GM12878 (cell line): ENCODE data around the gene SHMT2. TPM values are rescaled to one million over a fixed set of nuclear protein-coding genes. Genes with fewer than 3 reads are reported as not detected.

Experiments
- ATAC-seq: fragments of 200-7000 bp; cut with Tn5 transposase; 3 replicates; pipeline ENCODE4 v1.9.1; 2020; ENCODE audit warnings: mild to moderate bottlenecking, moderate library complexity
- BruUV-seq: library from RNA; stranded (reverse); fragments of 400-500 nt; replicated peaks from 2 replicates; lab custom pipeline; 2021; lab: Mats Ljungman, UMichigan
- CTCF ChIA-PET: fragments of 300-600 bp; sonication (Branson Sonifier 250); formaldehyde crosslinking; extraction: SDS; loops from one replicate; lab custom pipeline; 2021; ENCODE audit warnings: inconsistent platforms; lab: Yijun Ruan, JAX
- POLR2A ChIA-PET: fragments of 350-600 bp; formaldehyde crosslinking; extraction: SDS; loops from one replicate; lab custom pipeline; 2021; ENCODE audit warnings: inconsistent platforms; lab: Charles Lee
- RAD21 ChIA-PET: fragments of 300-600 bp; sonication (Branson Sonifier 250); formaldehyde crosslinking; loops from one replicate; lab custom pipeline; 2023; ENCODE audit warnings: antibody characterized with exemption; ENCODE audit not compliant: unreplicated experiment; lab: Charles Lee
- SMC1A ChIA-PET: fragments of 300-600 bp; sonication (Branson Sonifier 250); formaldehyde crosslinking; loops from one replicate; lab custom pipeline; 2023; ENCODE audit not compliant: unreplicated experiment, uncharacterized antibody; lab: Charles Lee
- DNase-seq: peaks from one replicate; pipeline ENCODE4 v3.0.0-alpha.2; 2011; ENCODE audit warnings: low read depth, low spot score
- FAIRE-seq: peaks from 3 replicates; lab custom pipeline; 2011; peaks lifted over from hg19 to GRCh38; lab: Jason Lieb, UNC
- H2AFZ ChIP-seq: 2 replicates; pipeline ENCODE4 v1.6.0; 2011; ENCODE audit warnings: low read depth, low read length, control low read depth; ENCODE audit not compliant: control insufficient read depth
- H3K27ac ChIP-seq: 2 replicates; pipeline ENCODE4 v1.5.1; 2011; ENCODE audit warnings: control low read depth; ENCODE audit not compliant: control insufficient read depth, insufficient read depth
- H3K27me3 ChIP-seq, 2 experiments: replicated peaks in 1 of 2; 2 replicates each; pipeline versions ENCODE4 v1.6.0 to v1.6.1; 2011; ENCODE audit warnings: low read length in 1 of 2; ENCODE audit not compliant: control insufficient read depth in 2 of 2, insufficient read depth in 2 of 2
- H3K36me3 ChIP-seq, 2 experiments: 2 replicates each; pipeline ENCODE4 v1.5.1; 2011; ENCODE audit warnings: low read length in 1 of 2; ENCODE audit not compliant: control insufficient read depth in 2 of 2, insufficient read depth in 2 of 2
- H3K4me1 ChIP-seq: 2 replicates; pipeline ENCODE4 v1.6.1; 2011; ENCODE audit warnings: mild to moderate bottlenecking, low read length, moderate library complexity, mixed read lengths; ENCODE audit not compliant: control insufficient read depth, insufficient read depth
- H3K4me2 ChIP-seq: 2 replicates; pipeline ENCODE4 v1.6.0; 2011; ENCODE audit warnings: control low read depth; ENCODE audit not compliant: control insufficient read depth, insufficient read depth
- H3K4me3 ChIP-seq: fragments of 200-600 bp; sonication (generic); 2 replicates; pipeline ENCODE4 v1.5.1; 2016
- H3K79me2 ChIP-seq: 2 replicates; pipeline ENCODE4 v1.6.0; 2011; ENCODE audit warnings: low read length; ENCODE audit not compliant: control insufficient read depth, insufficient read depth
- H3K9ac ChIP-seq: 2 replicates; pipeline ENCODE4 v1.8.0; 2011; ENCODE audit warnings: low read length, control low read depth, mixed read lengths; ENCODE audit not compliant: control insufficient read depth, insufficient read depth
- H3K9me3 ChIP-seq: replicated peaks from 3 replicates; pipeline ENCODE4 v1.5.1; 2011; ENCODE audit warnings: mild to moderate bottlenecking, low read length; ENCODE audit not compliant: control insufficient read depth, insufficient read depth
- H4K20me1 ChIP-seq: 2 replicates; pipeline ENCODE4 v1.6.0; 2011; ENCODE audit not compliant: control insufficient read depth, insufficient read depth
- GATAD2B ChIP-seq: fragments of 450-650 bp; conservative IDR thresholded peaks from 2 replicates; pipeline ENCODE4 v1.6.1; 2017; ENCODE audit warnings: low read depth, mild to moderate bottlenecking, moderate library complexity
- KLF5 ChIP-seq: fragments of 450-650 bp; IDR thresholded peaks from 2 replicates; pipeline ENCODE4 v1.6.1; 2014; ENCODE audit warnings: mild to moderate bottlenecking; ENCODE audit not compliant: partially characterized antibody
- RB1 ChIP-seq: fragments of 450-650 bp; formaldehyde crosslinking; IDR thresholded peaks from 2 replicates; pipeline ENCODE4 v1.6.1; 2017; ENCODE audit warnings: mild to moderate bottlenecking, borderline replicate concordance
- RBBP5 ChIP-seq: fragments of 200-600 bp; sonication (generic); conservative IDR thresholded peaks from 2 replicates; pipeline ENCODE4 v1.6.1; 2016
- RCOR1 ChIP-seq: conservative IDR thresholded peaks from 2 replicates; pipeline ENCODE4 v1.6.1; 2012; ENCODE audit warnings: low read depth, low read length, improper control_type of control experiment
- SREBF2 ChIP-seq: IDR thresholded peaks from 2 replicates; pipeline ENCODE4 v1.6.1; 2012; ENCODE audit warnings: mild to moderate bottlenecking, low read length
- WGBS: methylation state at CpG from one replicate; pipeline ENCODE4 v1.1.6; 2016; ENCODE audit warnings: low lambda C conversion rate; ENCODE audit not compliant: insufficient replicate concordance, insufficient coverage; ENCODE audit errors: missing lambda C conversion rate; 5-methylcytosine and 5-hydroxymethylcytosine counted together
- in situ Hi-C: fragments of 300-500 bp; cut with MboI; formaldehyde crosslinking; loops from 9 replicates; pipeline ENCODE4 v1.14.3; 2018; ENCODE audit warnings: mixed read lengths
- intact Hi-C: fragments of 100-400 bp; cut with micrococcal nuclease; formaldehyde crosslinking; loops from one replicate; pipeline ENCODE4 v1.14.2; 2022; ENCODE audit not compliant: unreplicated experiment
- polyA plus RNA-seq, 11 experiments: library from polyadenylated mRNA; depleted of rRNA in 4 of 11; unstranded in 6 of 11; stranded (reverse) in 5 of 11; fragments of >200 nt; fragmentation: Nextera tagmentation in 4 of 11; fragmentation: Illumina TruSeq in 1 of 11; extraction: Ambion mirVana in 4 of 11; extraction: Trizol in 1 of 11; gene quantifications; 1 replicate in 1 of 11; 2 replicates in 10 of 11; pipeline versions ENCODE4 v1.2.1 to v1.2.3, GENCODE V29; 2011 to 2016; ENCODE audit warnings: inconsistent platforms in 2 of 11, missing spikeins in 2 of 11, low read depth in 1 of 11
- total RNA-seq, 4 experiments: library from RNA; depleted of rRNA in 3 of 4; stranded (reverse); fragments of >200 nt in 3 of 4; fragmentation: Illumina TruSeq in 1 of 4; extraction: Trizol in 1 of 4; gene quantifications; 2 replicates each; pipeline versions ENCODE4 v1.2.1 to v1.2.3, GENCODE V29; 2013 to 2021
- TF ChIP-seq, protein P1 (sequence below): fragments of 450-650 bp; formaldehyde crosslinking; IDR thresholded peaks from 2 replicates; pipeline ENCODE4 v1.4.0; 2020; ENCODE audit warnings: mild to moderate bottlenecking, moderate library complexity

SHMT2 gene
- total and polyA plus RNA-seq, 10 of the 15 experiments (the other 5 are each of a cell fraction or from before 2014, with no cell fraction given) = 57.0 to 292 (median 186) TPM

DNA sequence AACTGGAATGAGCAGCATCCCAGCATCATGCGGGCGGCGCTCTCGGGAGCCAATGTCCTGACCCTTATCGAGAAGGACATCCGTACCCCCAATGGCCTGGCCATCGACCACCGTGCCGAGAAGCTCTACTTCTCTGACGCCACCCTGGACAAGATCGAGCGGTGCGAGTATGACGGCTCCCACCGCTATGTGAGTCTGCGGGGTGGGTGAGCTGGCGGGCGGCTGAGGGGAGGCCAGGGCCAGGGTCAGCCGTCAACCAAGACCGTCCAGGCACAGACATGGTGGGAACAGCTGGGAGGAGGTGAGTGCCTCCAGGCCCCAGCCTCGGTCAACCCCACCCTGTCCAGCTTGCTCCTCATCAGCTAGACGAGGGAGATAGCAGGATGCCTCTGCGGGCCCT lies 38.7 kb upstream of the SHMT2 start:
- Histone ChIP-seq H3K27ac (no peak overlapping the region), H3K36me3 (no peaks in the 10 kb centered on the region; a peak in 1 of 4 replicates), H3K79me2 (no peaks in the 10 kb centered on the region), H3K9ac (no peak overlapping the region), H3K4me1 (no peaks in the 10 kb centered on the region), H2AFZ (no peak overlapping the region), H3K9me3 (no peaks in the 10 kb centered on the region), H3K27me3 (no peaks in the 10 kb centered on the region), H3K4me2 (no peak overlapping the region), H3K4me3 (no peak overlapping the region), H4K20me1 (no peaks in the 10 kb centered on the region)
- FAIRE-seq (no peak), DNase-seq (no peak), ATAC-seq (no peak)
- no TSS peak for BruUV-seq
- TF ChIP-seq RBBP5 (no peak), RB1 (no peak), RCOR1 (no peak), GATAD2B (no peak), KLF5 (no peak), SREBF2 (no peak)
- TF ChIP-seq, protein P1, sequence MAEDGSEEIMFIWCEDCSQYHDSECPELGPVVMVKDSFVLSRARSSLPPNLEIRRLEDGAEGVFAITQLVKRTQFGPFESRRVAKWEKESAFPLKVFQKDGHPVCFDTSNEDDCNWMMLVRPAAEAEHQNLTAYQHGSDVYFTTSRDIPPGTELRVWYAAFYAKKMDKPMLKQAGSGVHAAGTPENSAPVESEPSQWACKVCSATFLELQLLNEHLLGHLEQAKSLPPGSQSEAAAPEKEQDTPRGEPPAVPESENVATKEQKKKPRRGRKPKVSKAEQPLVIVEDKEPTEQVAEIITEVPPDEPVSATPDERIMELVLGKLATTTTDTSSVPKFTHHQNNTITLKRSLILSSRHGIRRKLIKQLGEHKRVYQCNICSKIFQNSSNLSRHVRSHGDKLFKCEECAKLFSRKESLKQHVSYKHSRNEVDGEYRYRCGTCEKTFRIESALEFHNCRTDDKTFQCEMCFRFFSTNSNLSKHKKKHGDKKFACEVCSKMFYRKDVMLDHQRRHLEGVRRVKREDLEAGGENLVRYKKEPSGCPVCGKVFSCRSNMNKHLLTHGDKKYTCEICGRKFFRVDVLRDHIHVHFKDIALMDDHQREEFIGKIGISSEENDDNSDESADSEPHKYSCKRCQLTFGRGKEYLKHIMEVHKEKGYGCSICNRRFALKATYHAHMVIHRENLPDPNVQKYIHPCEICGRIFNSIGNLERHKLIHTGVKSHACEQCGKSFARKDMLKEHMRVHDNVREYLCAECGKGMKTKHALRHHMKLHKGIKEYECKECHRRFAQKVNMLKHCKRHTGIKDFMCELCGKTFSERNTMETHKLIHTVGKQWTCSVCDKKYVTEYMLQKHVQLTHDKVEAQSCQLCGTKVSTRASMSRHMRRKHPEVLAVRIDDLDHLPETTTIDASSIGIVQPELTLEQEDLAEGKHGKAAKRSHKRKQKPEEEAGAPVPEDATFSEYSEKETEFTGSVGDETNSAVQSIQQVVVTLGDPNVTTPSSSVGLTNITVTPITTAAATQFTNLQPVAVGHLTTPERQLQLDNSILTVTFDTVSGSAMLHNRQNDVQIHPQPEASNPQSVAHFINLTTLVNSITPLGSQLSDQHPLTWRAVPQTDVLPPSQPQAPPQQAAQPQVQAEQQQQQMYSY (CRISPR knock-in tag) = no peak
- in situ Hi-C loops = no loop called here
- POLR2A ChIA-PET = no interaction called here
- WGBS = 89% methylated on average over 23 of the region's 23 CpGs
- CTCF ChIA-PET = interaction anchor here (0.7 kb wide), 1 partner anchor 48 kb away, joined by 3 read pairs; no protein-coding TSS in a partner anchor
- intact Hi-C loops = no loop called here
- RAD21 ChIA-PET = no interaction called here
- SMC1A ChIA-PET = no interaction called here
